T1000 (cell line): ENCODE results near the gene PXDN.
"Not testable (repeated sequence)": the region's sequence is repeated elsewhere in the genome, so short reads cannot be mapped to it uniquely, and the experiment has no call there.

Experiments
- DNase-seq: peaks from one replicate; lab custom pipeline; 2025; ENCODE audit warnings: mixed read lengths; lab: John Stamatoyannopoulos, UW

Gene PXDN

GRCh38 chr2:1702186-1702565, 42.1 kb downstream of the PXDN start:
- DNase-seq: no peak

DNA sequence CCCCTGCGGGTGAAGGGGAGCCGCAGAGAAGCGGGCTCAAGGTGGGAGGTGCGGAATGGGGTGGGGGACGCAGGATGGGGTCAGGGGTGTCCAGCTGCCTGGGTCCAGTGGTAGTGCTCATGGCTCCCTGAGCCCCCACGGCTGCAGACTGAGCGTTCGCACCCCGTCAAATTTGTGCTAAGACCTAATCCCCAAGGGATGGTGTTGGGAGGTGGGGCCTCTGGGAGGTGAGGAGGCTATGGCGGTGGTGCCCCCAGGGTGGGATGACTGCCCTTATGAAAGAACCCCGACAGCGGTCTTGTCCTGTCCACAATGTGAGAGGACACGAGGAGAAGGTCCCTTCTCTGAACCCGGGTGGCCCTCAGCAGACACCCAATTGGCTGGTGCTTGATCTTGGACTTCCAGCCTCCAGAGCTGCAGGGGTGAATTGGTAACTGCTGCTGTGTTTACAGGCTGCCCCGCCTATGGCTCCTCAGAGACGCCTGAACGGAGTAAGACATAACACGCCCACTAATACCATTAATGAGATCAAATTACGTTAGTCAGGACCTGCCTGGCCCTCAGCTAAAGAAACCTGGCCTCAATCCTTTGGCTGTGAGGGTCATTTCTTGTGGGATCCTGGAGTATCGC, 42.6 kb downstream of the PXDN start:
- DNase-seq: no peak

- DNase-seq: no peak
Measured at GRCh38 chr2:1701020-1701419, 43.3 kb downstream of the PXDN start.

DNA sequence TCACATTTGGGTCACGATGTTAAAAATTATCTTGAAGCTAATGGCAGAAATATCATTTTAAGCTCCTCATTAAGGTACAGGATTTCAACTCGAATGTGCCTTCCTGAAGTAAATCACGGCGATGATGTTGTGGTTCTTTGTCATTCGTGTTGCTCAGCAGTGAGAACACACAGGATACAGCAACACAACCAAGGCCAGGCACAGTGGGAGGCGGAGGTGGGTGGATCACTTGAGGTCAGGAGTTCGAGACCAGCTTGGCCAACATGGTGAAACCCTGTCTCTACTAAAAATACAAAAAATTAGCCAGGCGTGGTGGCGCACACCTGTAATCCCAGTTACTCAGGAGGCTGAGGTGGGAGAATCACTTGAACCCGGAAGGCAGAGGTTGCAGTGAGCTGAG, 43.9 kb downstream of the PXDN start:
- not testable (repeated sequence) for DNase-seq

GRCh38 chr2:1698188-1698945, 45.9 kb downstream of the PXDN start:
- DNase-seq: no peak

- DNase-seq: no peak
Measured at GRCh38 chr2:1697601-1698000, 46.7 kb downstream of the PXDN start.

GRCh38 chr2:1696472-1696871, 47.8 kb downstream of the PXDN start:
- no peak for DNase-seq

- no peak for DNase-seq
Measured at GRCh38 chr2:1694371-1695271, 49.7 kb downstream of the PXDN start.

DNA sequence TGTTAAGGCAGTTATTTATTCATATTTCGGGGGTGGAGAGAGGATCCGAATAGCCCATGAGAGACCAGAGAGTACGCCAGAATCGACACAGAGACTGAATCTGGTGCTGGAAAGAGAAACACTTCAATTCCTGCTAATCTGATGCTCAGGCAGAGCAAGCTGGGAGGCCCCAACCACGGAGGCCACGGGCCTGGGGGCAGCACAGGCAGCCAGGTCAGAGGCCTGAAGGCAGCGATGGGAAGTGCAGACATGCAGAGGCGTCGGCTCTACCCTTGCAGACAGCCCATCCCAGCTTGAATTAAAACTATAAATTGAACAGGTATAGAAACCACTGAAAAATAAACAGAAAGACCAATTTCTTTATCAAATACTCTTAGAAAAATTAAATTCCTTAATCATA, 50.6 kb downstream of the PXDN start:
- no peak for DNase-seq

- no peak for DNase-seq
Measured at GRCh38 chr2:1692342-1692741, 52.0 kb downstream of the PXDN start.

DNA sequence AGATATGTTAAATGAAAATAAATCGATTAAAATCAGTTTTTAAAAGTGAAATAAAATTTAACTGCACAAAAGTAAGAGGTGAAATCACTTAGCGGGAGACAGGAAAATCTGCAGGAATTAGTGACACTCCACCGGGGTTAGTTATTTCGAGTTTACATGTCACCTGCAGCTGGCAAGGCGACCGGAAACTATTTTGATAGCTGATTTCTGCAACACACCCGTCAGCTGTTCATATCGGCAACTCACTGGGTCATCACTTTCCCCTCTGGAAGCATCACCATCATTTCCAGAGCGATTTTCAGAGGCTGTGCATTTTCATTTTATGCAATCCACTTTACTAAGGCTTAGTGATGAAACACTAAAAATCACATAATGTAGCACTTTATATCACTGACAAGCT, 52.9 kb downstream of the PXDN start:
- no peak for DNase-seq

- DNase-seq: no peak
Measured at GRCh38 chr2:1690056-1690775, 54.1 kb downstream of the PXDN start.

GRCh38 chr2:1688859-1689258, 55.5 kb downstream of the PXDN start:
- no peak for DNase-seq

- DNase-seq: no peak
Measured at GRCh38 chr2:1688161-1688560, 56.2 kb downstream of the PXDN start.

DNA sequence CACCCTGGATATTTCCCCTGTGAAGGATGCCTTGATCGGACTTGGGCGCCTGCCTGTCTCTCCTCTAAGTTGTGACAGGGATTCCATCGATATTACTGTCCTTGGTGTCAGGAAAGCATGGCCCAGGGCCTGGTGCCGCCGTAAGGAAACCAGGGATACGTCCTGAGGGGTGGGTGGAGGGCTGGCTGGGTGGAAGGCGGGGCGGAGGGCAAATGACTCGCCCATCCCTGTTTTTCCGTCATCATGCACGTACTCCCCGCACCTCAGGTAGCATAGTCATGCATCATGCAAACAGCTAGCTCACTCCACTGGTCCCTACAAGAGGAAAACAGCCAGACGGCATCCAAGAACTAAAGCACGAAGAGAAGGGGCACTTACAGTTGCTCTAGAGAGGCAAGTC, 57.1 kb downstream of the PXDN start:
- no peak for DNase-seq

DNA sequence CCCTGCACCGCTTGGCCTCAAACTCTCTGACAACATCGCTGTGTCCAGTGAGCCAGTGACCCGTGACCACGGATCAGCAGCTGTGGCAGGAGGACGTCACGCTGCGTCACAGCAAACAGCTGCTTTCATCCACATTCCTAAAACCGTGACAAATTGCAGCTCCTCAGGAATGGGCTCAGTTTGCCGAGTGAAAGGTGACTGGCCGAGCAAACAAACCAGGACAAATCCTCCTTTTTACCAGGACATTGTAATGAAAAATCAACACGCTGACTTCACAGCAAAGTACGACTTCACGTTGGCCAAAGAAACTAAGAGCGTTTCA, 57.6 kb downstream of the PXDN start:
- no peak for DNase-seq

DNA sequence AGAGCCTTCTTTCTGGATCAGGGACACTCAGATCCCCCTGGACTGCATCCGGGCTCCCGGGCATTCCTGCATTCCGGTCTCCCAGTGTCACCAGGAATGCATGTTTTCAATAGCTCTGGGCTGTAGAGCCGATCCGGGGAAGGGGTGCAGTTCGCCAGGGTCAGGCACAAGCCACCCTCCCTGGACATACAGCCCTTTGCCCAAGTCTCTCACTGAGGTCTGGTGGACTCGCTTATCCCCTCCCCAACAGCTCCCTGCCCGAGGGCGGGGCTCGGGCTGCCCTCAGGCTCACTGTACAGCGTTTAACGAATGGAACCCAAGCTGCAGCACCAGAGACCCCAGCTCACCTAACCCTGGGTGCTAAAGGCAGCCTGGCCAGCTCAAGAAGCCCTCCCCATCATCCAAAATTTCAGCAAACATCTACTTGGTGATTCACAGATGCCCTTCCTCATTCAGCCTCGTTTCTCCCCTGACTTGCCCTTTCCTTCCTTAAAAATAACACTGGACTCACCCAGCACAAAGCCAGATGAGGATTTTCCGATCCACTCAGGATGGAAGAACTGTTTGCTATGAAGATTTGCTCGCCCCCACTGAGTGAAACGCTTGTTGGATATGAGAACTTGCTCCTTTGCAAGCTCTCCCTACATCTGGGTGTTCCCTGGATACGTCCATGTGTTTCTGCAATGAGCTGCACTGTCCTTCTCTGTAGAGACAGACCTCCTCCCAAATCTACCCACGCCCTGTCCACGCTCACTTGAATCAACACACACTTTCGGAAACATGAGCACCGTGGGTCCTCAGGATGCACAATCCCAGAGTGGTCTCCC, 58.1 kb downstream of the PXDN start:
- no peak for DNase-seq

- no peak for DNase-seq
Measured at GRCh38 chr2:1685078-1685956, 59.0 kb downstream of the PXDN start.

GRCh38 chr2:1683297-1683696, 61.0 kb downstream of the PXDN start:
- DNase-seq: no peak

- no peak for DNase-seq
Measured at GRCh38 chr2:1682181-1682440, 62.2 kb downstream of the PXDN start.
